ENCODE data around the gene GRB10. TPM values are rescaled to one million over a fixed set of nuclear protein-coding genes. Genes with fewer than 3 reads are reported as not detected.

Gene GRB10
- total and polyA plus RNA-seq, 2 of the 8 experiments (the other 6 are each of a cell fraction or from before 2014, with no cell fraction given), result 35.7 to 97.0 TPM

GRCh38 chr7:50655490-50655889 is 127.2 kb downstream of the GRB10 start:
- no peak overlapping the region for H2AK5ac ChIP-seq (ENCODE audit: low read depth, low read length)
- ChIA-PET POLR2A (ENCODE audit: partially characterized antibody) (interaction anchor here (1.0 to 1.2 kb wide), 2 partner anchors 10 to 19 kb away, joined by 3 read pairs; no protein-coding TSS in a partner anchor), CTCF (ENCODE audit: partially characterized antibody) (interaction anchor here (1.0 to 1.4 kb wide), 4 partner anchors 14 to 486 kb away, joined by 3 to 5 read pairs (median 3); no protein-coding TSS in a partner anchor)
- no peak for DNase-seq (ENCODE audit: low read depth in 1 of 2, low spot score in 2 of 2)
- H3K36me3 ChIP-seq (ENCODE audit: control insufficient read depth in 2 of 4, insufficient read depth in 4 of 4, low read length in 3 of 4), result peaks cover 0 to 3% (median under 1%) of the 10 kb centered on the region in 4 experiments; a peak in 1 of 8 replicates
- H2BK12ac ChIP-seq (ENCODE audit: low read depth, low read length), result no peak overlapping the region
- H2BK120ac ChIP-seq (replicated peaks; ENCODE audit: low read depth, low read length), result no peak overlapping the region
- no peaks in the 10 kb centered on the region for H3K23me2 ChIP-seq (ENCODE audit: low read depth, low read length)
- no peak overlapping the region for H4K5ac ChIP-seq (ENCODE audit: insufficient read length, low read depth, low read length)
- H3K4me3 ChIP-seq (ENCODE audit: extremely low read depth in 1 of 4, insufficient read depth in 2 of 4, low read depth in 3 of 4, low read length in 4 of 4), result no peak overlapping the region
- no peaks in the 10 kb centered on the region for H3K27me3 ChIP-seq (replicated peaks in 1 of 4; ENCODE audit: control insufficient read depth in 3 of 4, extremely low read depth in 1 of 4, insufficient read depth in 3 of 4, low read length in 3 of 4)
- H3K9ac ChIP-seq (replicated peaks in 1 of 4; ENCODE audit: extremely low read depth in 1 of 4, low read depth in 3 of 4, low read length in 3 of 4), result no peak overlapping the region
- no peak overlapping the region for H2BK15ac ChIP-seq (ENCODE audit: low read length)
- H3K4me2 ChIP-seq (ENCODE audit: insufficient read depth in 1 of 2, low read depth in 2 of 2, low read length in 2 of 2), result no peak overlapping the region
- no peak overlapping the region for H3K18ac ChIP-seq (ENCODE audit: extremely low read depth, low read length)
- no peaks in the 10 kb centered on the region; a peak in 1 of 7 replicates for H3K4me1 ChIP-seq (replicated peaks in 1 of 4; ENCODE audit: control insufficient read depth in 3 of 4, insufficient read depth in 4 of 4, low read length in 3 of 4)
- no peak overlapping the region for H3K23ac ChIP-seq (ENCODE audit: insufficient read length)
- no peak overlapping the region for H3K56ac ChIP-seq (replicated peaks; ENCODE audit: insufficient read length, low read depth, low read length)
- no peak overlapping the region for H3K27ac ChIP-seq (ENCODE audit: low read depth, low read length)
- H4K8ac ChIP-seq (ENCODE audit: extremely low read depth, insufficient read depth, low read length), result no peak overlapping the region
- no peak overlapping the region for H3K4ac ChIP-seq (replicated peaks; ENCODE audit: insufficient read length, low read depth, low read length)
- no peaks in the 10 kb centered on the region for H3K9me3 ChIP-seq (ENCODE audit: insufficient read depth in 2 of 2, low read depth in 1 of 2, low read length in 1 of 2)
- 98% methylated on average over 3 of the region's 3 CpGs; no CpG with 5 or more reads in 1 of the 2 experiments for WGBS, 2 experiments (ENCODE audit: extremely low coverage in 1 of 2, insufficient coverage in 1 of 2, insufficient read length in 1 of 2, insufficient replicate concordance in 2 of 2, low coverage in 1 of 2, low lambda C conversion rate in 2 of 2, missing lambda C conversion rate in 1 of 2)
- no peak for FAIRE-seq
- no peaks in the 10 kb centered on the region for H3K79me2 ChIP-seq (ENCODE audit: control insufficient read depth in 1 of 2, insufficient read depth in 2 of 2, low read length in 2 of 2)
- peaks cover 6% of the 10 kb centered on the region for H3K79me1 ChIP-seq (ENCODE audit: low read depth, low read length)
- H2BK20ac ChIP-seq (ENCODE audit: low read length), result no peak overlapping the region
- peaks cover 0 to 6% of the 10 kb centered on the region in 2 experiments for H4K20me1 ChIP-seq (replicated peaks in 1 of 2; ENCODE audit: control insufficient read depth in 1 of 2, insufficient read depth in 2 of 2, low read length in 2 of 2)
- no peak overlapping the region for H4K91ac ChIP-seq (replicated peaks; ENCODE audit: insufficient read length, low read length)
- H2AFZ ChIP-seq (ENCODE audit: low read length), result no peak overlapping the region
- H2BK5ac ChIP-seq (ENCODE audit: low read depth, low read length), result no peak overlapping the region
- no peak overlapping the region for H3K14ac ChIP-seq (ENCODE audit: insufficient read length)

Measured in H1 (cell line).